Kidney epithelial cell (primary cell): ENCODE data around the gene HRG. TPM values are rescaled to one million over a fixed set of nuclear protein-coding genes. Genes with fewer than 3 reads are reported as not detected.
"Not testable (repeated sequence)": the region's sequence is repeated elsewhere in the genome, so short reads cannot be mapped to it uniquely, and the experiment has no call there.

Experiments
- DNase-seq: peaks from one replicate; pipeline ENCODE4 v3.0.0-alpha.2; 2010; ENCODE audit warnings: low read depth
- H3K27me3 ChIP-seq: 2 replicates; pipeline ENCODE4 v1.6.0; 2011; ENCODE audit warnings: low read length; ENCODE audit not compliant: control insufficient read depth, insufficient read depth
- H3K36me3 ChIP-seq: 2 replicates; pipeline ENCODE4 v1.5.1; 2011; ENCODE audit warnings: low read length; ENCODE audit not compliant: control insufficient read depth, insufficient read depth
- H3K4me3 ChIP-seq: 2 replicates; pipeline ENCODE4 v1.5.1; 2011; ENCODE audit warnings: low read depth, mild to moderate bottlenecking, control low read depth, low read length
- total RNA-seq: library from RNA; depleted of rRNA; stranded (reverse); fragments of >200 nt; gene quantifications from 2 replicates; pipeline ENCODE4 v1.2.3, GENCODE V29; 2015
- TF ChIP-seq, protein P1 (sequence below): IDR thresholded peaks from 2 replicates; pipeline ENCODE4 v1.5.1; 2011; ENCODE audit warnings: mild to moderate bottlenecking, moderate library complexity, low read length, control low read depth, inconsistent platforms; ENCODE audit not compliant: insufficient read depth, poor library complexity, severe bottlenecking

HRG gene
- total RNA-seq, 1 donor from 2014 or later: 0.13 TPM

DNA sequence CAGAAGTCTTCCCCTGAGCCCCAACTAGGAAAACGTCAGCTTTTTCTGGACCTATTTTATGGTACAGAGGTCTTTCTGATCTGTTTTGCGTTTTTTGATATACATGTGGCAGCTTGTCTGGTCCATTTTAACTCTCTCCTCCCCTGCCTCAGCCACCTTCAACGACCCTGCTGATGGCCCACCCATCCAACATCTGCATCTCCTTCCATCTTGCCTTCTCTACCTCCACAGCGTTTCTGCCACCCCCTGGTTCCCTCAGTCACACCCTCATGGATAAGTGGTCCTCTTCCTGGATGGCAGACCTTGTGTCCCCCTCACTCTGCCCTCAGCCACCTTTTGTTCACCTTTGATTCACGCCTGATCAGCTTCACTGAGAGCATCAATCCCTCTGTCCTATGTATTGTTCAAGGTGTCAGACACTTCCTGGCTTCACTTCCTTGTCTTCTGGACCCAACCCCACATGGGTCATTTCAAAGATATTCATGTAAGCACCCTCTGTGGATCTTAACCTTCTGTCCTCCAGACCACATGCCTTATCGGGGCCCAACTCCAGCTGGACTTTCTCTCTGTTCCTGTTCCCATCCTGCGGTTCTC is 39.5 kb upstream of the HRG start:
- TF ChIP-seq, protein P1, sequence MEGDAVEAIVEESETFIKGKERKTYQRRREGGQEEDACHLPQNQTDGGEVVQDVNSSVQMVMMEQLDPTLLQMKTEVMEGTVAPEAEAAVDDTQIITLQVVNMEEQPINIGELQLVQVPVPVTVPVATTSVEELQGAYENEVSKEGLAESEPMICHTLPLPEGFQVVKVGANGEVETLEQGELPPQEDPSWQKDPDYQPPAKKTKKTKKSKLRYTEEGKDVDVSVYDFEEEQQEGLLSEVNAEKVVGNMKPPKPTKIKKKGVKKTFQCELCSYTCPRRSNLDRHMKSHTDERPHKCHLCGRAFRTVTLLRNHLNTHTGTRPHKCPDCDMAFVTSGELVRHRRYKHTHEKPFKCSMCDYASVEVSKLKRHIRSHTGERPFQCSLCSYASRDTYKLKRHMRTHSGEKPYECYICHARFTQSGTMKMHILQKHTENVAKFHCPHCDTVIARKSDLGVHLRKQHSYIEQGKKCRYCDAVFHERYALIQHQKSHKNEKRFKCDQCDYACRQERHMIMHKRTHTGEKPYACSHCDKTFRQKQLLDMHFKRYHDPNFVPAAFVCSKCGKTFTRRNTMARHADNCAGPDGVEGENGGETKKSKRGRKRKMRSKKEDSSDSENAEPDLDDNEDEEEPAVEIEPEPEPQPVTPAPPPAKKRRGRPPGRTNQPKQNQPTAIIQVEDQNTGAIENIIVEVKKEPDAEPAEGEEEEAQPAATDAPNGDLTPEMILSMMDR: no peak
- Histone ChIP-seq H3K4me3 (no peak overlapping the region), H3K27me3 (no peaks in the 10 kb centered on the region), H3K36me3 (no peaks in the 10 kb centered on the region)
- no peak for DNase-seq

DNA sequence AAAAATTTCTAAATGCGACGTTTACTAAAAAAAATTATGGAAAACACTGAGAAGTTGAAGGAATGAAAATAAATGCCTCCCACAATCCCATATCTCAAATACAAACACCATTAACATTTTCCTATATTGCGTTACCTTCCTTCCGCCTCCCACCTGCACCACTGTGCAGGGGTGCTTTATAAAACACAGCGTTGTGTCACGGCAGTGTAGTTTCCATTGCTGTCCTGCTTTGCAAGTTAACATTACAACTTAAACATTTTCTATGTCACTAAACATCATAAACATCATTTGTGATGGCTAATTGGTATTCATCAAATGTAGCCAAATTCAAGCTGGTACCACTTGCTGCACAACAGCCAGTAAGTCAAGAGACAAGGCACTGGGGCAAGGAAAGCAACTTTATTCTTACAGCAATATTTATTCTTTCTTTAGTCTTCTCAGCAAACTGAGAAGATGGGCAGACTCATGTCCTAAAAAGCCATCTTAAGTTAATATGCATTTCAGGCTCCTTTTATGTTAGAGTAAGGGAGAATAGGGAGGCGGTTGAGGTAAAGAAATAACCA is 37.9 kb upstream of the HRG start:
- Histone ChIP-seq H3K36me3 (no peaks in the 10 kb centered on the region), H3K27me3 (no peaks in the 10 kb centered on the region), H3K4me3 (no peak overlapping the region)
- TF ChIP-seq, protein P1: no peak
- no peak for DNase-seq

DNA sequence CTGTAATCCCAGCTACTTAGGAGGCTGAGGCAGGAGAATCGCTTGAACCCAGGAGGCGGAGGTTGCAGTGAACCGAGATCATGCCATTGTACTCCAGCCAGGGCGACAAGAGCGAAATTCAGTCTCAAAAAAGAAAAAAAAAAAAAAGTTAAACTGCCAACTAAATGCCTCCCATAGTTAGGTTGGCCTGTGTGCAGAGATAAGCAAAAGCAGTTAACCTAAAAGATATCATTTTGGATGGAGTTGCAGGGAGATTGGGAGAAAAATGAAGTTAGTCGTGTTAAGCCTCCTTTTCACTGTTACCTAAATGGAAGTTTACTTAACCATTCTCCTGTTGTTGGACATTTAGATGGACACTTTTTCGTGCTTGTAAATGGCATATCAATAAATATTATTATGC is 37.1 kb upstream of the HRG start:
- no peak for DNase-seq
- Histone ChIP-seq H3K27me3 (no peaks in the 10 kb centered on the region), H3K4me3 (no peak overlapping the region), H3K36me3 (no peaks in the 10 kb centered on the region)
- TF ChIP-seq, protein P1: no peak

DNA sequence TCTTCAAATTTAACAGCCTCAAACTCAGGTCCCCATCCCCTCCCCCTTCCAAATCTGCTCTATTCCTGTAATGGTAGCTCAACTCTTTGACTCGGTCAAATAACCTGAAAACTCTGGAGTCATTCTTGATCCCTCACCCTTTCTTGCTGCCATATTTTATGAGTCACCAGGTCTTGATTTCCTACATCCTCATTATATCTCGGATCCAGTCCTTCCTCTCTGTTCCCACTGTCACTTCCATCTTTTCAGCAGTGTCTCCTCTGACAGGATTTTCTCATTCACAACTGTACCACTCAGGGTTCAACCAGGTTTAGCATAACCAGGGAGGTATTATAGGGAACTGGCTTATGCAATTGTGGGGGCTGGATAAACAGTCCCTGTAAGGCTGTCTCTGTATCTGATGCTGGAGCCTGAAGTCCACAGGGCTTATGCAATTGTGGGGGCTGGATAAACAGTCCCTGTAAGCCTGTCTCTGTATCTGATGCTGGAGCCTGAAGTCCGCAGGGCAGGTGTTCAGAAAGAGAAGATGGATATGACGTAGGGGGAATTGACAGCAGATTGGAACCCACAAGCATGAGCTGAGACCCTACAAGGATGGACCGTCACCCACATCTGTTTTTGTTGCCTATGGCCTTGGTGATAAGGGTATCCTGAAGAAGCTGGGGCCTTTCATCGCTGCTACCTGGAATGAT is 34.7 kb upstream of the HRG start:
- Histone ChIP-seq H3K27me3 (no peaks in the 10 kb centered on the region), H3K36me3 (no peaks in the 10 kb centered on the region), H3K4me3 (no peak overlapping the region)
- DNase-seq: no peak
- TF ChIP-seq, protein P1: no peak

DNA sequence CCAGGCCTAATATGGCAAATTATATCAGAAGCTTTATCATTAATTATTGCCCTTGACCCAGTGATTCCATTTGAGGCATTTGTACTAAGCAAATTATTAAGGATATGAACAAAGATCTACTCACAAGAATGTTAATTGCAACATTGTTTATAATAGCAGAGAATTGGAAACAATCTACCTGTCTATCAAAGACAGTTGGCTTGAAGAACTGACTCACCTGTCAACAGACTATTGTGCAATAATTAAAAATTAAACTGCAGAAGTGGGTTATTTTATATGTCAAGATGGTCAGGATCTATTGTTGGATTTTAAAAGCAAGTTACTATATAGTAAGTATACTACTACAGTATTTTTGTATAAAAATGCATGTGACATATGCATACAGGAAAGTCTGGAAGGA is 32.3 kb upstream of the HRG start:
- TF ChIP-seq, protein P1: no peak
- Histone ChIP-seq H3K27me3 (no peaks in the 10 kb centered on the region), H3K36me3 (no peaks in the 10 kb centered on the region), H3K4me3 (no peak overlapping the region)
- DNase-seq: no peak

DNA sequence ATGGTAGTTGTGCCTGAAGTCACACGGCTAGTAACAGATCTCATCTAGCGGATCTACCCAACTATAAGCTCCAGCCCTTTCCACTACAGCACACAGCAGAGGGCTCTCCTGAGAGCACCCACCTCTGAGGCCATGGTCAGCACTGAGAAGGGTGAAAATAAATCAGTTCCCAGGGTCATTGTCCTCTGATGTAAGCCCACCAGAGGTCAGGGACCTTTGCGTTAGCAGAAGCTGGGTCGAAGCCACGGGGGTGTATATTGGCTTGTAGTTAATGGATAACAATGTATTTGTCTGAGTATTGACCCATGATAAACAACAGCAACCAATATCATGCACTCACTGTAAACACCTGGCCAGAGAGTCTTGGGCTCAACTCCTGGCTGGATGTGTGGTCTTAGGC is 31.6 kb upstream of the HRG start:
- DNase-seq, H3K27me3 ChIP-seq, H3K36me3 ChIP-seq, H3K4me3 ChIP-seq: not testable (repeated sequence)
